H1 (cell line): ENCODE data around the gene IRF5. TPM values are rescaled to one million over a fixed set of nuclear protein-coding genes. Genes with fewer than 3 reads are reported as not detected.

Experiments used
- CTCF ChIA-PET: fragments of 300-600 bp; sonication (Branson Sonifier 250); formaldehyde crosslinking; loops from one replicate; lab custom pipeline; 2021; ENCODE audit not compliant: partially characterized antibody; lab: Charles Lee
- POLR2A ChIA-PET: fragments of 300-600 bp; sonication (Branson Sonifier 250); formaldehyde crosslinking; loops from one replicate; lab custom pipeline; 2021; ENCODE audit warnings: inconsistent platforms; ENCODE audit not compliant: partially characterized antibody; lab: Charles Lee
- DNase-seq, 2 experiments: peaks; one replicate each; pipeline versions ENCODE4 v3.0.0 to v3.0.0-alpha.2; 2010 to 2022; ENCODE audit warnings: low spot score in 2 of 2, low read depth in 1 of 2, mixed read lengths in 1 of 2
- FAIRE-seq: peaks from 2 replicates; lab custom pipeline; 2011; peaks lifted over from hg19 to GRCh38; lab: Jason Lieb, UNC
- H2AFZ ChIP-seq: 2 replicates; pipeline ENCODE4 v1.8.1; 2012; ENCODE audit warnings: low read length, inconsistent platforms
- H2AK5ac ChIP-seq: 2 replicates; pipeline ENCODE4 v1.6.1; 2013; ENCODE audit warnings: low read depth, low read length
- H2BK120ac ChIP-seq: replicated peaks from 2 replicates; pipeline ENCODE3; 2013; ENCODE audit warnings: low read depth, low read length, inconsistent platforms
- H2BK12ac ChIP-seq: 2 replicates; pipeline ENCODE4 v1.6.1; 2013; ENCODE audit warnings: low read depth, low read length
- H2BK15ac ChIP-seq: 2 replicates; pipeline ENCODE4 v1.6.1; 2013; ENCODE audit warnings: low read length
- H2BK20ac ChIP-seq: 2 replicates; pipeline ENCODE4 v1.6.1; 2013; ENCODE audit warnings: low read length
- H2BK5ac ChIP-seq: 2 replicates; pipeline ENCODE4 v1.6.1; 2013; ENCODE audit warnings: low read depth, low read length
- H3K14ac ChIP-seq: 2 replicates; pipeline ENCODE4 v1.6.1; 2013; ENCODE audit warnings: inconsistent platforms; ENCODE audit not compliant: insufficient read length
- H3K18ac ChIP-seq: 2 replicates; pipeline ENCODE4 v1.6.1; 2013; ENCODE audit warnings: low read length; ENCODE audit errors: extremely low read depth
- H3K23ac ChIP-seq: 2 replicates; pipeline ENCODE4 v1.6.1; 2013; ENCODE audit warnings: inconsistent platforms; ENCODE audit not compliant: insufficient read length
- H3K23me2 ChIP-seq: 2 replicates; pipeline ENCODE4 v1.6.1; 2013; ENCODE audit warnings: low read depth, low read length
- H3K27ac ChIP-seq: 2 replicates; pipeline ENCODE4 v1.6.1; 2011; ENCODE audit warnings: low read depth, low read length, inconsistent platforms
- H3K27me3 ChIP-seq, 4 experiments: replicated peaks in 1 of 4; 1 replicate in 1 of 4; 2 replicates in 3 of 4; pipeline versions ENCODE4 v1.6.1 to v1.8.1; 2011 to 2013; ENCODE audit warnings: low read length in 3 of 4, mild to moderate bottlenecking in 3 of 4, inconsistent platforms in 2 of 4, mixed read lengths in 2 of 4, moderate library complexity in 1 of 4; ENCODE audit not compliant: control insufficient read depth in 3 of 4, insufficient read depth in 3 of 4; ENCODE audit errors: extremely low read depth in 1 of 4
- H3K36me3 ChIP-seq, 4 experiments: 2 replicates each; pipeline versions ENCODE4 v1.6.1 to v1.8.1; 2011 to 2013; ENCODE audit warnings: mild to moderate bottlenecking in 4 of 4, low read length in 3 of 4, moderate library complexity in 2 of 4, control low read depth in 1 of 4, inconsistent platforms in 1 of 4; ENCODE audit not compliant: insufficient read depth in 4 of 4, control insufficient read depth in 2 of 4
- H3K4ac ChIP-seq: replicated peaks from 2 replicates; pipeline ENCODE3; 2013; ENCODE audit warnings: low read length, low read depth, mixed read lengths, inconsistent platforms; ENCODE audit not compliant: insufficient read length
- H3K4me1 ChIP-seq, 4 experiments: replicated peaks in 1 of 4; 1 replicate in 1 of 4; 2 replicates in 3 of 4; pipeline versions ENCODE4 v1.6.1 to v1.8.1; 2011 to 2013; ENCODE audit warnings: low read length in 3 of 4, inconsistent platforms in 2 of 4, mixed read lengths in 1 of 4; ENCODE audit not compliant: insufficient read depth in 4 of 4, control insufficient read depth in 3 of 4
- H3K4me2 ChIP-seq, 2 experiments: 2 replicates each; pipeline versions ENCODE4 v1.6.1 to v1.8.1; 2011 to 2013; ENCODE audit warnings: low read depth in 2 of 2, low read length in 2 of 2, control low read depth in 1 of 2, inconsistent platforms in 1 of 2, mild to moderate bottlenecking in 1 of 2; ENCODE audit not compliant: insufficient read depth in 1 of 2
- H3K4me3 ChIP-seq, 4 experiments: fragments of 200-600, 300-600 bp in 1 of 4; sonication (generic), shearing (Covaris generic), sonication (Bioruptor Twin) in 1 of 4; 2 replicates each; pipeline versions ENCODE4 v1.5.1 to v1.8.1; 2011 to 2016; ENCODE audit warnings: low read length in 4 of 4, low read depth in 3 of 4, control low read depth in 2 of 4, inconsistent platforms in 2 of 4, mild to moderate bottlenecking in 2 of 4, mixed read lengths in 1 of 4, moderate library complexity in 1 of 4; ENCODE audit not compliant: insufficient read depth in 2 of 4; ENCODE audit errors: extremely low read depth in 1 of 4
- H3K56ac ChIP-seq: replicated peaks from 2 replicates; pipeline ENCODE3; 2013; ENCODE audit warnings: low read depth, mild to moderate bottlenecking, mixed read lengths, low read length, inconsistent platforms; ENCODE audit not compliant: insufficient read length
- H3K79me1 ChIP-seq: 2 replicates; pipeline ENCODE4 v1.6.1; 2013; ENCODE audit warnings: low read depth, low read length, control low read depth
- H3K79me2 ChIP-seq, 2 experiments: 2 replicates each; pipeline versions ENCODE4 v1.6.1 to v1.8.1; 2012 to 2013; ENCODE audit warnings: low read length in 2 of 2, mild to moderate bottlenecking in 2 of 2, inconsistent platforms in 1 of 2; ENCODE audit not compliant: insufficient read depth in 2 of 2, control insufficient read depth in 1 of 2
- H3K9ac ChIP-seq, 4 experiments: replicated peaks in 1 of 4; 1 replicate in 1 of 4; 2 replicates in 3 of 4; pipeline versions ENCODE4 v1.6.1 to v1.8.1; 2011 to 2013; ENCODE audit warnings: low read depth in 3 of 4, low read length in 3 of 4, control low read depth in 2 of 4, mild to moderate bottlenecking in 2 of 4, moderate library complexity in 2 of 4, inconsistent platforms in 1 of 4; ENCODE audit errors: extremely low read depth in 1 of 4
- H3K9me3 ChIP-seq, 2 experiments: 2 replicates each; pipeline versions ENCODE4 v1.6.1 to v1.8.1; 2012 to 2013; ENCODE audit warnings: mild to moderate bottlenecking in 2 of 2, moderate library complexity in 2 of 2, control low read depth in 1 of 2, inconsistent platforms in 1 of 2, low read depth in 1 of 2, low read length in 1 of 2, mixed read lengths in 1 of 2; ENCODE audit not compliant: insufficient read depth in 2 of 2
- H4K20me1 ChIP-seq, 2 experiments: replicated peaks in 1 of 2; 2 replicates each; pipeline versions ENCODE3 to v1.8.1; 2011 to 2013; ENCODE audit warnings: inconsistent platforms in 2 of 2, low read length in 2 of 2, mild to moderate bottlenecking in 1 of 2; ENCODE audit not compliant: insufficient read depth in 2 of 2, control insufficient read depth in 1 of 2
- H4K5ac ChIP-seq: 2 replicates; pipeline ENCODE4 v1.6.1; 2013; ENCODE audit warnings: low read length, low read depth, mixed read lengths, inconsistent platforms; ENCODE audit not compliant: insufficient read length
- H4K8ac ChIP-seq: 2 replicates; pipeline ENCODE4 v1.8.0; 2013; ENCODE audit warnings: mild to moderate bottlenecking, moderate library complexity, low read length, inconsistent platforms; ENCODE audit not compliant: insufficient read depth; ENCODE audit errors: extremely low read depth
- H4K91ac ChIP-seq: replicated peaks from 2 replicates; pipeline ENCODE3; 2013; ENCODE audit warnings: low read length, mixed read lengths, inconsistent platforms; ENCODE audit not compliant: insufficient read length
- EZH2 ChIP-seq: fragments of 200-600 bp; sonication (generic); IDR thresholded peaks from 2 replicates; pipeline ENCODE4 v1.7.1; 2012; ENCODE audit warnings: low read depth, mild to moderate bottlenecking, moderate library complexity, low read length, inconsistent platforms; ENCODE audit not compliant: severe bottlenecking
- KDM4A ChIP-seq: IDR thresholded peaks from one replicate; pipeline ENCODE4 v1.7.1; 2012; ENCODE audit warnings: low read depth, mild to moderate bottlenecking, moderate library complexity, low read length, inconsistent platforms; ENCODE audit not compliant: severe bottlenecking
- RXRA ChIP-seq: IDR thresholded peaks from 2 replicates; pipeline ENCODE4 v1.6.1; 2011; ENCODE audit warnings: low read depth, mild to moderate bottlenecking, low read length, moderate library complexity; ENCODE audit not compliant: insufficient read depth
- SIN3A ChIP-seq, 2 experiments: IDR thresholded peaks in 1 of 2; conservative IDR thresholded peaks in 1 of 2; 2 replicates each; pipeline ENCODE4 v1.6.1; 2011 to 2012; ENCODE audit warnings: low read length in 2 of 2, improper control_type of control experiment in 1 of 2, low read depth in 1 of 2, mild to moderate bottlenecking in 1 of 2
- SRF ChIP-seq: IDR thresholded peaks from 2 replicates; pipeline ENCODE4 v1.6.1; 2011; ENCODE audit warnings: mild to moderate bottlenecking, low read depth, low read length, moderate library complexity
- SUZ12 ChIP-seq: fragments of 200-600 bp; sonication (generic); IDR thresholded peaks from 2 replicates; pipeline ENCODE4 v1.6.1; 2012; ENCODE audit warnings: mild to moderate bottlenecking, inconsistent platforms, low read length, moderate library complexity, mixed read lengths
- WGBS, 2 experiments: shearing (Covaris generic) in 1 of 2; methylation state at CpG; one replicate each; pipeline versions ENCODE4 v1.1.6 to v1.1.7; 2013 to 2015; ENCODE audit warnings: low lambda C conversion rate in 2 of 2, mixed read lengths in 2 of 2, inconsistent platforms in 1 of 2, low coverage in 1 of 2, missing lambda C conversion rate in 1 of 2; ENCODE audit not compliant: insufficient replicate concordance in 2 of 2, insufficient coverage in 1 of 2, insufficient read length in 1 of 2; ENCODE audit errors: extremely low coverage in 1 of 2, missing lambda C conversion rate in 1 of 2; 5-methylcytosine and 5-hydroxymethylcytosine counted together
- polyA plus RNA-seq, 7 experiments: library from polyadenylated mRNA; depleted of rRNA in 3 of 7; stranded (reverse) in 5 of 7; unstranded in 2 of 7; fragments of >200 nt in 5 of 7; fragments of 200-250 nt in 2 of 7; gene quantifications; 1 replicate in 5 of 7; 2 replicates in 1 of 7; 4 replicates in 1 of 7; pipeline versions ENCODE4 v1.2.1 to v1.2.3, GENCODE V29; 2011 to 2013; ENCODE audit warnings: missing spikeins in 2 of 7, mixed read lengths in 2 of 7
- total RNA-seq: library from RNA; stranded (reverse); fragmentation: NEBNext Ultra II Directional; extraction: Animal tissue kit (Norgen Biotek cat#: 25700); gene quantifications from 2 replicates; pipeline ENCODE4 v1.2.1, GENCODE V29; 2021

Gene IRF5
- total and polyA plus RNA-seq, 2 of the 8 experiments (the other 6 are each of a cell fraction or from before 2014, with no cell fraction given), result 0.28 to 1.1 TPM

DNA sequence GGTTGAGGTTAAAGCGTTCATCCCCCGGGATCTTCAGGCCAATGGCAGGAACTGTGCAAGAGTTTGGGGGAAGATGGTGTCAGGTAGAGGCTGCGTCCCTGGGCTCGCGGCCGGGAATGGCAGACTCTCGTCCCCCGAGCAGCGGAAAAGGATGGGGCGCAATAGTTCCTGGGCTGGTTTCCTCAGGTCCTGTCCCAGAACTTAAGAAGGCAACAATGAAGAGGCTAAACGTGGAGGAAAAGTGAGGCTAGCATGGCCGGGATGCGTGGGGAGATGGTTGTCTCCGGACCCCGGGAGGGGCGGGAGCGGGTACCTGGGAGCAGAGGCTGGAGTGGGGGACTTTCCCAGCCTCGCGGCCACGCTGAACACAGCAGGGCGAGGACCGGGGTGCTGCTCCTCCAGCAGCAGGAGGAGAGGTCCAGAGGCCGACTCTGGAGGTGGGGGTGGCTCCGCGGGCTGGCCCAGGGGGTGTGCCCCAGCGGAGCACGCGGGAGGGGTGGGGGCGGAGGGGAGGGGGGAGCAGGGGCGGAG is 882 bp downstream of the IRF5 start:
- Histone ChIP-seq H3K79me2 (no peaks in the 10 kb centered on the region), H2BK20ac (no peak overlapping the region), H3K4ac (no peak overlapping the region)
- TF ChIP-seq SRF (no peak), KDM4A (peak; percentile 29), SIN3A (conservative IDR thresholded peaks at IDR 0.05 in 1 of 2, IDR thresholded peaks at IDR 0.05 in 1 of 2; ENCODE audit: low read depth in 1 of 2, low read length in 2 of 2) (0 out of 4 replicates have a peak, but pooled peaks of 1 of the 2 experiments have one; percentile 4), RXRA (no peak), EZH2 (peak; percentile 76), SUZ12 (peak; percentile 78; the same call in 1 of the 2 replicates)
- TF ChIP-seq, all 59 proteins: peak for 4
- H4K91ac ChIP-seq, result no peak overlapping the region
- no peaks in the 10 kb centered on the region for H3K79me1 ChIP-seq
- no peak overlapping the region for H3K14ac ChIP-seq
- H3K18ac ChIP-seq, result peak overlapping the region; percentile 48; the same call in 1 of the 2 replicates
- H3K27ac ChIP-seq, result no peak overlapping the region
- peaks cover 14% of the 10 kb centered on the region; the same call in 1 of the 2 replicates for H3K23me2 ChIP-seq
- H2BK5ac ChIP-seq, result no peak overlapping the region
- no peaks in the 10 kb centered on the region for H3K36me3 ChIP-seq
- H3K56ac ChIP-seq, result no peak overlapping the region
- peaks cover 24 to 54% (median 38%) of the 10 kb centered on the region in 4 experiments for H3K27me3 ChIP-seq
- WGBS, 2 experiments, result 6% methylated on average over 25 of the region's 30 CpGs; no CpG with 5 or more reads in 1 of the 2 experiments
- peak overlapping the region; percentile 72 for H2AFZ ChIP-seq
- H3K4me1 ChIP-seq, result peaks cover 0 to 7% (median 3%) of the 10 kb centered on the region in 4 experiments; a peak in 2 of 7 replicates
- ChIA-PET POLR2A (interaction anchor here (1.0 kb wide), 1 partner anchor 88 kb away, joined by 3 read pairs; no protein-coding TSS in a partner anchor), CTCF (interaction anchor here (1.4 to 2.3 kb wide), 4 partner anchors 9 to 14 kb away, joined by 3 to 11 read pairs (median 6); no protein-coding TSS in a partner anchor)
- no peak overlapping the region for H4K5ac ChIP-seq
- H4K20me1 ChIP-seq, result peaks cover 0 to 3% of the 10 kb centered on the region in 2 experiments
- no peak overlapping the region for H2BK15ac ChIP-seq
- no peak for DNase-seq
- H3K4me2 ChIP-seq, result peak overlapping the region; percentile 66 to 100
- no peak overlapping the region for H2AK5ac ChIP-seq
- H3K9ac ChIP-seq, result no peak overlapping the region
- no peak for FAIRE-seq
- peak overlapping the region; percentile 57 for H4K8ac ChIP-seq
- H2BK120ac ChIP-seq, result no peak overlapping the region
- no peak overlapping the region; the same call in 1 of the 2 replicates for H2BK12ac ChIP-seq
- H3K23ac ChIP-seq, result no peak overlapping the region
- no peaks in the 10 kb centered on the region for H3K9me3 ChIP-seq
- H3K4me3 ChIP-seq, result peak overlapping the region; percentile 22 to 69 (median 58)
